SU-DHL-6 (cell line): Measurements from ENCODE around the gene ACTA1.

Experiments
- H2AFZ ChIP-seq: fragments of 200-600 bp; sonication (generic); 2 replicates; pipeline ENCODE4 v1.6.1; 2014; ENCODE audit warnings: low read depth, mild to moderate bottlenecking, moderate library complexity, mixed read lengths, antibody characterized with exemption, low read length; ENCODE audit not compliant: severe bottlenecking
- H3F3A ChIP-seq: fragments of 200-600 bp; shearing (Covaris generic); 2 replicates; pipeline ENCODE4 v1.6.0; 2016; ENCODE audit warnings: antibody characterized with exemption, mild to moderate bottlenecking; ENCODE audit not compliant: insufficient read depth
- H3K27ac ChIP-seq: fragments of 200-600 bp; sonication (generic); 2 replicates; pipeline ENCODE4 v1.5.1; 2016; ENCODE audit warnings: low read depth, mild to moderate bottlenecking, low read length, moderate library complexity, mixed read lengths
- H3K27me3 ChIP-seq: fragments of 200-600 bp; sonication (generic), shearing (Covaris generic); 2 replicates; pipeline ENCODE4 v1.6.0; 2014; ENCODE audit warnings: mild to moderate bottlenecking, low read length
- H3K36me3 ChIP-seq: fragments of 200-600 bp; sonication (generic); 2 replicates; pipeline ENCODE4 v1.6.1; 2014; ENCODE audit warnings: mild to moderate bottlenecking, low read length, mixed read lengths
- H3K4me2 ChIP-seq: fragments of 300-600, 200-600 bp; shearing (Covaris generic), sonication (generic); 2 replicates; pipeline ENCODE4 v1.6.0; 2014; ENCODE audit warnings: low read length, low read depth, mild to moderate bottlenecking; ENCODE audit not compliant: poor library complexity, severe bottlenecking
- H3K4me3 ChIP-seq: fragments of 200-600 bp; sonication (generic); 2 replicates; pipeline ENCODE4 v1.5.1; 2014; ENCODE audit warnings: antibody characterized with exemption, low read length, mild to moderate bottlenecking, mixed read lengths; ENCODE audit not compliant: insufficient read depth, poor library complexity, severe bottlenecking
- H3K79me2 ChIP-seq: fragments of 200-600 bp; sonication (generic); 2 replicates; pipeline ENCODE4 v1.6.1; 2014; ENCODE audit warnings: mild to moderate bottlenecking, low read length, moderate library complexity; ENCODE audit not compliant: insufficient read depth
- H3K9ac ChIP-seq: fragments of 200-600 bp; sonication (generic); 2 replicates; pipeline ENCODE4 v1.7.0; 2014; ENCODE audit warnings: mild to moderate bottlenecking, low read length
- H3K9me2 ChIP-seq: fragments of 200-600 bp; sonication (generic); replicated peaks from 2 replicates; pipeline ENCODE4 v1.6.1; 2014; ENCODE audit warnings: low read length; ENCODE audit not compliant: insufficient read depth
- H3K9me3 ChIP-seq: fragments of 200-600 bp; sonication (generic); 2 replicates; pipeline ENCODE4 v1.6.1; 2014; ENCODE audit warnings: low read length, mixed read lengths; ENCODE audit not compliant: insufficient read depth
- H4K20me1 ChIP-seq: fragments of 200-600 bp; sonication (generic); 2 replicates; pipeline ENCODE4 v1.6.1; 2014; ENCODE audit warnings: low read depth, mild to moderate bottlenecking, antibody characterized with exemption, low read length, moderate library complexity, mixed read lengths
- CTCF ChIP-seq: fragments of 200-600 bp; sonication (generic); IDR thresholded peaks from one replicate; pipeline ENCODE4 v1.5.1; 2017; ENCODE audit warnings: antibody characterized with exemption, mild to moderate bottlenecking, low read length, moderate library complexity; ENCODE audit not compliant: insufficient read depth, poor library complexity, severe bottlenecking
- EZH2phosphoT487 ChIP-seq: fragments of 200-600 bp; sonication (generic), shearing (Covaris generic); conservative IDR thresholded peaks from 2 replicates; pipeline ENCODE4 v1.6.1; 2018; ENCODE audit warnings: mild to moderate bottlenecking, antibody characterized with exemption, low read length, moderate library complexity, mixed read lengths

ACTA1 gene

GRCh38 chr1:229438021-229438420, 4.1 kb upstream of the ACTA1 start:
- Histone ChIP-seq H3K9me2 (no peaks in the 10 kb centered on the region), H3K36me3 (no peaks in the 10 kb centered on the region; the same call in 1 of the 2 replicates), H3F3A (no peaks in the 10 kb centered on the region), H3K9me3 (no peaks in the 10 kb centered on the region), H3K4me2 (no peak overlapping the region), H3K4me3 (no peak overlapping the region), H3K27me3 (no peaks in the 10 kb centered on the region), H3K27ac (no peak overlapping the region), H3K79me2 (no peaks in the 10 kb centered on the region), H4K20me1 (no peaks in the 10 kb centered on the region), H2AFZ (no peak overlapping the region), H3K9ac (no peak overlapping the region)
- no peak for TF ChIP-seq EZH2phosphoT487

DNA sequence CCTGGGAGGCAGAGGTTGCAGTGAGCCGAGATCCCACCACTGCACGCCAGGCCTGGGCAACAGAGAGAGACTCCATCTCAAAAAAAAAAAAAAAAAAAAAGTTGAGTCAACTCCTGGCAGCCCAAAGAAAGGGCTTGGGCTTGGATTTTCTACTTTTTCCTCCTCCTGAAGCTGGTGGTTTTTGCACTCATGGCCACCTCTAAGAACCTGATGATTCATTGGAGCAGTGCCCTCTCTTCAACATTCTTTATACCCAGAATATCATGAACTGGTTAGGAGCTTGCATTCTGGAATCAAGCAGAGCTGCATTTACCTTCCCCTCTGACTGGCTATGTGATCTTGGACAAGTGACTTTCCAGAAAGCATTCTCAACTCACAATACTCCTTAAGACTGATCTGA, 3.5 kb upstream of the ACTA1 start:
- H3K9ac ChIP-seq: no peak overlapping the region
- H3F3A ChIP-seq: no peaks in the 10 kb centered on the region
- H3K79me2 ChIP-seq: no peaks in the 10 kb centered on the region
- no peaks in the 10 kb centered on the region for H4K20me1 ChIP-seq
- H3K9me3 ChIP-seq: no peaks in the 10 kb centered on the region
- H3K4me3 ChIP-seq: no peak overlapping the region
- H3K27me3 ChIP-seq: no peaks in the 10 kb centered on the region
- no peak for TF ChIP-seq EZH2phosphoT487
- TF ChIP-seq CTCF: no peak
- H3K9me2 ChIP-seq: no peaks in the 10 kb centered on the region
- H2AFZ ChIP-seq: no peak overlapping the region
- no peaks in the 10 kb centered on the region; the same call in 1 of the 2 replicates for H3K36me3 ChIP-seq
- no peak overlapping the region for H3K27ac ChIP-seq
- H3K4me2 ChIP-seq: no peak overlapping the region

DNA sequence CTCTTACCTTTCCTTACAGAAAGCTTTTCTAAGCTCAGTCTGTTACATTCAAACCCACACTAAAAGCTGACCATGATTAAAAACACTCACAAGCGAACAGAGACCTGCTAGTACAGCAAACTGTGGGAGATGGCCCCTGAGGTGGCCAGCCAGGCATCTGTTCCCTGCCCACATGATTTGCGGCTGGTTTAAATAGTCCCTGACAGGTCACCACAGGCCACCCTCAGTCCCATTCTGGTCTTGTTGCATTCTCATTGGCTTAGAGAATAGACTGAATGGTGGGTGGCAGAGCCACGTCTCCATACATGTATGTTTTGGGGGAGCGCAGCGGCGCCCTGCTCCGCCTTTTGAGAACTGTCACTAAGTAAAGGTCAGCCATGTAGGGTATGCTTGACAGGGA, 2.3 kb upstream of the ACTA1 start:
- no peaks in the 10 kb centered on the region for H3F3A ChIP-seq
- no peaks in the 10 kb centered on the region for H4K20me1 ChIP-seq
- H3K27ac ChIP-seq: no peak overlapping the region
- H3K4me2 ChIP-seq: no peak overlapping the region
- no peaks in the 10 kb centered on the region for H3K79me2 ChIP-seq
- no peaks in the 10 kb centered on the region for H3K27me3 ChIP-seq
- TF ChIP-seq CTCF: no peak
- no peak for TF ChIP-seq EZH2phosphoT487
- no peak overlapping the region for H3K9ac ChIP-seq
- no peaks in the 10 kb centered on the region for H3K9me2 ChIP-seq
- no peak overlapping the region for H3K4me3 ChIP-seq
- H3K36me3 ChIP-seq: no peaks in the 10 kb centered on the region
- H3K9me3 ChIP-seq: no peaks in the 10 kb centered on the region
- no peak overlapping the region for H2AFZ ChIP-seq

- no peaks in the 10 kb centered on the region for H3F3A ChIP-seq
- H3K36me3 ChIP-seq: no peaks in the 10 kb centered on the region
- no peak overlapping the region for H3K4me3 ChIP-seq
- no peak overlapping the region for H3K27ac ChIP-seq
- no peaks in the 10 kb centered on the region for H3K9me2 ChIP-seq
- no peak overlapping the region for H3K4me2 ChIP-seq
- no peak overlapping the region for H3K9ac ChIP-seq
- no peaks in the 10 kb centered on the region for H4K20me1 ChIP-seq
- TF ChIP-seq CTCF (no peak), EZH2phosphoT487 (no peak)
- H3K27me3 ChIP-seq: no peaks in the 10 kb centered on the region
- H2AFZ ChIP-seq: no peak overlapping the region
- H3K79me2 ChIP-seq: no peaks in the 10 kb centered on the region
- no peaks in the 10 kb centered on the region for H3K9me3 ChIP-seq
Measured at GRCh38 chr1:229434641-229435051, 752 bp upstream of the ACTA1 start.
